Ovary (tissue), 9 donors: ENCODE results near the gene ATP2C2. TPM values are rescaled to one million over a fixed set of nuclear protein-coding genes. Genes with fewer than 3 reads are reported as not detected.

Source experiments
- DNase-seq, 5 donors: peaks; one replicate each; pipeline ENCODE4 v3.0.0-alpha.2; 2019 to 2020
- H3K27ac ChIP-seq, 2 donors: fragments of 200-600 bp; one replicate each; pipeline versions ENCODE4 v1.5.1 to v1.8.0; 2019 to 2022
- H3K27me3 ChIP-seq: fragments of 200-600 bp; one replicate; pipeline ENCODE4 v1.8.0; 2022
- H3K36me3 ChIP-seq: fragments of 200-600 bp; sonication (generic); one replicate; pipeline ENCODE4 v1.5.1; 2019
- H3K4me1 ChIP-seq: one replicate; pipeline ENCODE4 v1.8.1; 2013; ENCODE audit warnings: mild to moderate bottlenecking, moderate library complexity; ENCODE audit not compliant: insufficient read depth
- H3K4me3 ChIP-seq: fragments of 200-600 bp; sonication (generic); one replicate; pipeline ENCODE4 v1.5.1; 2017
- H3K9me3 ChIP-seq, 2 donors: fragments of 200-600 bp in 1 of 2; sonication (generic) in 1 of 2; one replicate each; pipeline versions ENCODE4 v1.5.1 to v1.8.1; 2013 to 2019; ENCODE audit warnings: mild to moderate bottlenecking in 1 of 2, moderate library complexity in 1 of 2
- EP300 ChIP-seq: sonication (generic); formaldehyde crosslinking; IDR thresholded peaks from one replicate; pipeline ENCODE4 v1.6.1; 2017; ENCODE audit warnings: antibody characterized with exemption
- POLR2A ChIP-seq: fragments of 450-650 bp; IDR thresholded peaks from one replicate; pipeline ENCODE4 v1.6.1; 2017; ENCODE audit warnings: antibody characterized with exemption, mild to moderate bottlenecking, moderate library complexity
- WGBS, 3 donors: extraction: QIAGEN DNeasy Blood & Tissue Kit in 1 of 3; methylation state at CpG; one replicate each; pipeline versions ENCODE4 v1.1.5 to v1.1.7; 2013 to 2017; 5-methylcytosine and 5-hydroxymethylcytosine counted together
- intact Hi-C, 4 donors: fragments of 100-400 bp; cut with DNase I; formaldehyde crosslinking; loops; one replicate each; pipeline versions ENCODE4 v1.11.0 to v1.15.1; 2022 to 2023
- polyA plus RNA-seq, 2 donors: library from polyadenylated mRNA; stranded (reverse); fragments of 200-250 nt in 1 of 2; fragments of 350-450 nt in 1 of 2; fragmentation: Illumina TruSeq in 1 of 2; extraction: RNeasy Lipid Tissue Mini Kit (QIAGEN cat#74804) in 1 of 2; gene quantifications; one replicate each; pipeline ENCODE4 v1.2.3, GENCODE V29; 2013 to 2014
- total RNA-seq, 7 donors: library from RNA; depleted of rRNA in 2 of 7; stranded (reverse); fragments of >200 nt in 2 of 7; fragmentation: NEBNext Ultra II Directional in 3 of 7; extraction: Animal tissue kit (Norgen Biotek cat#: 25700) in 3 of 7; gene quantifications; one replicate each; pipeline versions ENCODE4 v1.1.0 to v1.2.4, GENCODE V29; 2016 to 2023
- TF ChIP-seq, protein P1 (sequence below), 3 donors: fragments of 450-650 bp in 2 of 3; fragments of 200-600 bp in 1 of 3; IDR thresholded peaks; one replicate each; pipeline versions ENCODE4 v1.5.1 to v1.8.0; 2016 to 2022; ENCODE audit warnings: antibody characterized with exemption in 3 of 3, mild to moderate bottlenecking in 1 of 3
- donor health status: DM: no; HTN: no; CAD: no; lungs with moderate emphysema.
- donor health status: DM: no; HTN: no; CAD: no.
- donor health status: Bipolar disorder and iron deficiency.
- donor health status: DM: yes; HTN: yes; CAD: no.
- donor health status: DM: no; HTN: no; CAD: no.
- donor health status: DM: yes; HTN: yes; CAD: no.

ATP2C2 gene
- total and polyA plus RNA-seq, 9 donors = 0.10 to 8.5 (median 1.3) TPM; not detected in 3

GRCh38 chr16:84408856-84409255 is 40.5 kb downstream of the ATP2C2 start:
- intact Hi-C loops = no loop called here
- Histone ChIP-seq H3K36me3 (no peaks in the 10 kb centered on the region), H3K4me1 (no peaks in the 10 kb centered on the region), H3K4me3 (no peak overlapping the region), H3K27ac (no peak overlapping the region), H3K9me3 (no peaks in the 10 kb centered on the region), H3K27me3 (no peaks in the 10 kb centered on the region)
- WGBS, 3 donors = 51 to 81% (median 64%) methylated on average over 2 of the region's 2 CpGs
- no peak for DNase-seq
- TF ChIP-seq, protein P1, sequence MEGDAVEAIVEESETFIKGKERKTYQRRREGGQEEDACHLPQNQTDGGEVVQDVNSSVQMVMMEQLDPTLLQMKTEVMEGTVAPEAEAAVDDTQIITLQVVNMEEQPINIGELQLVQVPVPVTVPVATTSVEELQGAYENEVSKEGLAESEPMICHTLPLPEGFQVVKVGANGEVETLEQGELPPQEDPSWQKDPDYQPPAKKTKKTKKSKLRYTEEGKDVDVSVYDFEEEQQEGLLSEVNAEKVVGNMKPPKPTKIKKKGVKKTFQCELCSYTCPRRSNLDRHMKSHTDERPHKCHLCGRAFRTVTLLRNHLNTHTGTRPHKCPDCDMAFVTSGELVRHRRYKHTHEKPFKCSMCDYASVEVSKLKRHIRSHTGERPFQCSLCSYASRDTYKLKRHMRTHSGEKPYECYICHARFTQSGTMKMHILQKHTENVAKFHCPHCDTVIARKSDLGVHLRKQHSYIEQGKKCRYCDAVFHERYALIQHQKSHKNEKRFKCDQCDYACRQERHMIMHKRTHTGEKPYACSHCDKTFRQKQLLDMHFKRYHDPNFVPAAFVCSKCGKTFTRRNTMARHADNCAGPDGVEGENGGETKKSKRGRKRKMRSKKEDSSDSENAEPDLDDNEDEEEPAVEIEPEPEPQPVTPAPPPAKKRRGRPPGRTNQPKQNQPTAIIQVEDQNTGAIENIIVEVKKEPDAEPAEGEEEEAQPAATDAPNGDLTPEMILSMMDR (IDR thresholded peaks at IDR 0.05) = no peak
- TF ChIP-seq EP300 = no peak
- no peak for TF ChIP-seq POLR2A

DNA sequence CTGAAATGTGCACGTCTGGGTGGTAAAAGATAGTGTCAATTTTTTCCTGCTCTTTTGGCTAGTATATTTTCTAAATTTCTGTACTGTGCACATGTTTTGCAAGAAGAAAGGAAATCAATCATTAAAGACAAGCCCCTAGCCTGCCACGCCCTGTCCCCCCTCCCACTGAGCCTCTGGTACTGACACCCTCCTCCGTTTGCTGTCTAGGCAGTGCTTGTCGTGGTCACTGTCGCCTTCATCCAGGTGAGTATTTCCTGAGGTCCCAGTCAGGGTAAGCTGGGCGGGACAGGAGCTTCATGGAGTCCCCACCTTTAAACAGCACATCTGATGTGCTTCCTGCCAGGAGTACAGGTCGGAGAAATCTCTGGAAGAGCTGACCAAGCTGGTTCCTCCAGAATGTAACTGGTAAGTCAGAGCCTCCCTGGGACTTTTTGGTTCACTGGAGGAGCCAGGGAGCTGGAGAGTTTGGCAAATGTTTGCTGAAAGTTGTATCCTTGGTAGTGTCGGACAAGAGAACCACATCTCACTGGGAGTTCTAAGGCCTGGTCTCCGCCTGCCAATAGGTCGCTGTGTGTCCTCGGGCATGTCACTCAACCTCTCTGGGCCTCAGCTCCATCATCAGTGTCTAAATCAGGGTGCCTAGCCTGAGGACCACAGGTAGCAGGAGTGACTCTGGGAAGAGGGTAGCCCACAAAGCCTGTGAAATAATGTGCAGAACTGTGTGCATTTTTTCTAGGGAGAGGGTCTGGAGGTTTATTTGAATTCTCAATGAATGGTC is 42.2 kb downstream of the ATP2C2 start:
- DNase-seq = no peak
- Histone ChIP-seq H3K27me3 (no peaks in the 10 kb centered on the region), H3K9me3 (no peaks in the 10 kb centered on the region), H3K4me3 (no peak overlapping the region), H3K27ac (no peak overlapping the region), H3K4me1 (peaks cover 5% of the 10 kb centered on the region), H3K36me3 (no peaks in the 10 kb centered on the region)
- intact Hi-C loops = no loop called here
- TF ChIP-seq EP300 = no peak
- 82 to 87% (median 84%) methylated on average over 11 of the region's 11 CpGs for WGBS, 3 donors

DNA sequence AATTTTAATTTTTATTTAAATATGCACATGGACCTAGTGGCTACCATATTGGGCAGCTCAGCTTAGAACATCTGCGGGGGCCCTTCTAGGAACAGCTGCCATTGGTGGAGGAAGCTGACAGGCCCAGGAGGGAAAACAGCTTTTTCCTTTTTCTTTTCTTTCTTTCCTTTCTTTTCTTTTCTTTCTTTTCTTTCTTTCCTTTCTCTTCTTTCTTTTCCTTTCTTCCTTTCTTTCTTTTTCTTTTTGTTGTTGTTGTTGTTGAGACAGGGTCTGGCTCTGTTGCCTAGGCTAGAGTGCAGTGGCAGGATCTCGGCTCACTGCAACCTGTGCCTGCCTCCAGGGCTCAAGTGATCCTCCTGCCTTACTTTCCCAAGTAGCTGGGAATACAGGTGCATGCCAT is 43.4 kb downstream of the ATP2C2 start:
- no peaks in the 10 kb centered on the region for H3K9me3 ChIP-seq
- H3K4me3 ChIP-seq = no peak overlapping the region
- no peaks in the 10 kb centered on the region for H3K36me3 ChIP-seq
- DNase-seq = no peak
- H3K4me1 ChIP-seq = peaks cover 5% of the 10 kb centered on the region
- no peaks in the 10 kb centered on the region for H3K27me3 ChIP-seq
- intact Hi-C loops = no loop called here
- 96 to 98% (median 97%) methylated on average over 2 of the region's 2 CpGs for WGBS, 3 donors
- no peak for TF ChIP-seq EP300
- TF ChIP-seq POLR2A = no peak
- TF ChIP-seq, protein P1 (IDR thresholded peaks at IDR 0.05) = no peak
- H3K27ac ChIP-seq = no peak overlapping the region

DNA sequence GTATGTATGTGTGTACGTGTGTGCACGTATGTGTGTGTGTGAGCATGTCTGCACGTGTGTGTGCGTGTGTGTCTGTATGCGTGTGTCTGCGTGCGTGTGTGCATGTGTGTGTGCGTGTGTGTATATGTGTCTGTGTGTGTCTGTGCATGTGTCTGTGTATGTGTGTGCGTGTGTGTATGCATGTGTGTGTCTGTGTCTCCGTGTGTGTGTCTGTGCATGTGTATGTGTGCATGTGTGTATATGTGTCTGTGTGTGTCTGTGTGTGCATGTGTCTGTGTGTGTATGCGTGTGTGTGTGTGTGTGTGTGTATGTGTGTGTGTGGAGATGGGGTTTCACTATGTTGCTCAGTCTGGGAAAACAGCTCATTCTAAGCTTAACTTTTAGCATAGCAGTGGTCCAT is 43.9 kb downstream of the ATP2C2 start:
- intact Hi-C loops = no loop called here
- Histone ChIP-seq H3K27me3 (no peaks in the 10 kb centered on the region), H3K36me3 (no peaks in the 10 kb centered on the region), H3K27ac (no peak overlapping the region), H3K4me3 (no peak overlapping the region), H3K4me1 (peaks cover 5% of the 10 kb centered on the region), H3K9me3 (no peaks in the 10 kb centered on the region)
- TF ChIP-seq EP300 (no peak), POLR2A (no peak)
- TF ChIP-seq, protein P1 (IDR thresholded peaks at IDR 0.05) = no peak
- 72 to 89% (median 88%) methylated on average over 11 of the region's 11 CpGs for WGBS, 3 donors
- no peak for DNase-seq

GRCh38 chr16:84413244-84414004 is 45.1 kb downstream of the ATP2C2 start:
- no peaks in the 10 kb centered on the region for H3K27me3 ChIP-seq
- 94 to 97% (median 95%) methylated on average over 22 of the region's 22 CpGs for WGBS, 3 donors
- DNase-seq = no peak
- no peak overlapping the region for H3K4me3 ChIP-seq
- no peak overlapping the region for H3K27ac ChIP-seq
- intact Hi-C loops = no loop called here
- TF ChIP-seq, protein P1 (IDR thresholded peaks at IDR 0.05) = no peak
- TF ChIP-seq POLR2A = no peak
- TF ChIP-seq EP300 = no peak
- H3K36me3 ChIP-seq = no peaks in the 10 kb centered on the region
- peaks cover 5% of the 10 kb centered on the region for H3K4me1 ChIP-seq
- no peaks in the 10 kb centered on the region for H3K9me3 ChIP-seq
